ENCODE results near the gene ARMC5.
"Not testable (repeated sequence)": the region's sequence is repeated elsewhere in the genome, so short reads cannot be mapped to it uniquely, and the experiment has no call there.

The ARMC5 gene

GRCh38 chr16:31501226-31501965, 42.1 kb downstream of the ARMC5 start:
- no peak for TF ChIP-seq EZH2phosphoT487 (IDR thresholded peaks at IDR 0.05; ENCODE audit: low read length)
- TF ChIP-seq, protein P1, sequence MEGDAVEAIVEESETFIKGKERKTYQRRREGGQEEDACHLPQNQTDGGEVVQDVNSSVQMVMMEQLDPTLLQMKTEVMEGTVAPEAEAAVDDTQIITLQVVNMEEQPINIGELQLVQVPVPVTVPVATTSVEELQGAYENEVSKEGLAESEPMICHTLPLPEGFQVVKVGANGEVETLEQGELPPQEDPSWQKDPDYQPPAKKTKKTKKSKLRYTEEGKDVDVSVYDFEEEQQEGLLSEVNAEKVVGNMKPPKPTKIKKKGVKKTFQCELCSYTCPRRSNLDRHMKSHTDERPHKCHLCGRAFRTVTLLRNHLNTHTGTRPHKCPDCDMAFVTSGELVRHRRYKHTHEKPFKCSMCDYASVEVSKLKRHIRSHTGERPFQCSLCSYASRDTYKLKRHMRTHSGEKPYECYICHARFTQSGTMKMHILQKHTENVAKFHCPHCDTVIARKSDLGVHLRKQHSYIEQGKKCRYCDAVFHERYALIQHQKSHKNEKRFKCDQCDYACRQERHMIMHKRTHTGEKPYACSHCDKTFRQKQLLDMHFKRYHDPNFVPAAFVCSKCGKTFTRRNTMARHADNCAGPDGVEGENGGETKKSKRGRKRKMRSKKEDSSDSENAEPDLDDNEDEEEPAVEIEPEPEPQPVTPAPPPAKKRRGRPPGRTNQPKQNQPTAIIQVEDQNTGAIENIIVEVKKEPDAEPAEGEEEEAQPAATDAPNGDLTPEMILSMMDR (IDR thresholded peaks at IDR 0.05; ENCODE audit: low read length): no peak
- no peak for TF ChIP-seq EZH2 (optimal IDR thresholded peaks at IDR 0.05; ENCODE audit: low read depth, low read length)
- no peak overlapping the region for H3K4me2 ChIP-seq (ENCODE audit: low read depth, low read length)
- no peaks in the 10 kb centered on the region for H3F3A ChIP-seq (ENCODE audit: insufficient read depth, low read length)
- no peak for DNase-seq
- H3K9me2 ChIP-seq (replicated peaks; ENCODE audit: insufficient read depth, low read length): no peaks in the 10 kb centered on the region
- H2AFZ ChIP-seq (ENCODE audit: low read length): no peak overlapping the region
- H3K79me2 ChIP-seq (ENCODE audit: low read length): peaks cover under 1% of the 10 kb centered on the region; the same call in 1 of the 2 replicates
- no peaks in the 10 kb centered on the region for H3K9me3 ChIP-seq (replicated peaks; ENCODE audit: insufficient read depth, low read length)
- H3K27ac ChIP-seq (ENCODE audit: low read length): no peak overlapping the region
- no peak overlapping the region for H3K4me3 ChIP-seq (ENCODE audit: low read length)
- H4K20me1 ChIP-seq (ENCODE audit: insufficient read depth, low read length): no peaks in the 10 kb centered on the region
- H3K9ac ChIP-seq (ENCODE audit: low read length): no peak overlapping the region
- H3K4me1 ChIP-seq (ENCODE audit: low read length): no peaks in the 10 kb centered on the region
- H3K36me3 ChIP-seq (replicated peaks; ENCODE audit: insufficient read depth, low read length): no peaks in the 10 kb centered on the region
- H3K27me3 ChIP-seq (replicated peaks; ENCODE audit: insufficient read depth, low read length): no peaks in the 10 kb centered on the region

GRCh38 chr16:31501966-31502348, 42.7 kb downstream of the ARMC5 start:
- no peak overlapping the region for H2AFZ ChIP-seq (ENCODE audit: low read length)
- no peak for DNase-seq
- H3K79me2 ChIP-seq (ENCODE audit: low read length): peaks cover 6% of the 10 kb centered on the region
- peaks cover 3% of the 10 kb centered on the region; the same call in 1 of the 2 replicates for H3K4me1 ChIP-seq (ENCODE audit: low read length)
- TF ChIP-seq EZH2 (optimal IDR thresholded peaks at IDR 0.05; ENCODE audit: low read depth, low read length) (no peak), EZH2phosphoT487 (IDR thresholded peaks at IDR 0.05; ENCODE audit: low read length) (no peak)
- TF ChIP-seq, protein P1 (IDR thresholded peaks at IDR 0.05; ENCODE audit: low read length): no peak
- no peak overlapping the region for H3K9ac ChIP-seq (ENCODE audit: low read length)
- no peaks in the 10 kb centered on the region for H3K9me2 ChIP-seq (replicated peaks; ENCODE audit: insufficient read depth, low read length)
- H3K27ac ChIP-seq (ENCODE audit: low read length): no peak overlapping the region
- no peaks in the 10 kb centered on the region for H3K9me3 ChIP-seq (replicated peaks; ENCODE audit: insufficient read depth, low read length)
- no peaks in the 10 kb centered on the region for H3K27me3 ChIP-seq (replicated peaks; ENCODE audit: insufficient read depth, low read length)
- H3F3A ChIP-seq (ENCODE audit: insufficient read depth, low read length): no peaks in the 10 kb centered on the region
- H3K36me3 ChIP-seq (replicated peaks; ENCODE audit: insufficient read depth, low read length): no peaks in the 10 kb centered on the region
- H4K20me1 ChIP-seq (ENCODE audit: insufficient read depth, low read length): no peaks in the 10 kb centered on the region
- no peak overlapping the region for H3K4me2 ChIP-seq (ENCODE audit: low read depth, low read length)
- no peak overlapping the region for H3K4me3 ChIP-seq (ENCODE audit: low read length)

GRCh38 chr16:31502981-31503380, 43.7 kb downstream of the ARMC5 start:
- H3K9me3 ChIP-seq (replicated peaks; ENCODE audit: insufficient read depth, low read length): no peaks in the 10 kb centered on the region
- no peak overlapping the region for H2AFZ ChIP-seq (ENCODE audit: low read length)
- no peaks in the 10 kb centered on the region for H3K9me2 ChIP-seq (replicated peaks; ENCODE audit: insufficient read depth, low read length)
- no peak overlapping the region for H3K4me2 ChIP-seq (ENCODE audit: low read depth, low read length)
- DNase-seq: no peak
- H3K27ac ChIP-seq (ENCODE audit: low read length): no peak overlapping the region
- H3K9ac ChIP-seq (ENCODE audit: low read length): no peak overlapping the region
- peaks cover 16% of the 10 kb centered on the region for H3K79me2 ChIP-seq (ENCODE audit: low read length)
- no peak overlapping the region for H3K4me3 ChIP-seq (ENCODE audit: low read length)
- no peaks in the 10 kb centered on the region for H3F3A ChIP-seq (ENCODE audit: insufficient read depth, low read length)
- peaks cover 7% of the 10 kb centered on the region for H3K4me1 ChIP-seq (ENCODE audit: low read length)
- no peaks in the 10 kb centered on the region for H4K20me1 ChIP-seq (ENCODE audit: insufficient read depth, low read length)
- TF ChIP-seq EZH2phosphoT487 (IDR thresholded peaks at IDR 0.05; ENCODE audit: low read length) (no peak), EZH2 (optimal IDR thresholded peaks at IDR 0.05; ENCODE audit: low read depth, low read length) (no peak)
- TF ChIP-seq, protein P1 (IDR thresholded peaks at IDR 0.05; ENCODE audit: low read length): no peak
- H3K27me3 ChIP-seq (replicated peaks; ENCODE audit: insufficient read depth, low read length): no peaks in the 10 kb centered on the region
- H3K36me3 ChIP-seq (replicated peaks; ENCODE audit: insufficient read depth, low read length): no peaks in the 10 kb centered on the region

- H3K4me1 ChIP-seq (ENCODE audit: low read length); H3K4me3 ChIP-seq (ENCODE audit: low read length); H3K4me2 ChIP-seq (ENCODE audit: low read depth, low read length); H3K9me3 ChIP-seq (replicated peaks; ENCODE audit: insufficient read depth, low read length); H3K36me3 ChIP-seq (replicated peaks; ENCODE audit: insufficient read depth, low read length); H3K27me3 ChIP-seq (replicated peaks; ENCODE audit: insufficient read depth, low read length); H4K20me1 ChIP-seq (ENCODE audit: insufficient read depth, low read length); H3K27ac ChIP-seq (ENCODE audit: low read length); H2AFZ ChIP-seq (ENCODE audit: low read length); H3F3A ChIP-seq (ENCODE audit: insufficient read depth, low read length); DNase-seq; H3K9me2 ChIP-seq (replicated peaks; ENCODE audit: insufficient read depth, low read length); H3K9ac ChIP-seq (ENCODE audit: low read length): not testable (repeated sequence)
- H3K79me2 ChIP-seq (ENCODE audit: low read length): peaks cover 22% of the 10 kb centered on the region
Observed at GRCh38 chr16:31503555-31503954, 44.3 kb downstream of the ARMC5 start.
